Measurements from ENCODE around the gene ZNF774.
A peak's percentile ranks its signal among the peaks of the same experiment; 100 is the strongest.

ZNF774 gene

DNA sequence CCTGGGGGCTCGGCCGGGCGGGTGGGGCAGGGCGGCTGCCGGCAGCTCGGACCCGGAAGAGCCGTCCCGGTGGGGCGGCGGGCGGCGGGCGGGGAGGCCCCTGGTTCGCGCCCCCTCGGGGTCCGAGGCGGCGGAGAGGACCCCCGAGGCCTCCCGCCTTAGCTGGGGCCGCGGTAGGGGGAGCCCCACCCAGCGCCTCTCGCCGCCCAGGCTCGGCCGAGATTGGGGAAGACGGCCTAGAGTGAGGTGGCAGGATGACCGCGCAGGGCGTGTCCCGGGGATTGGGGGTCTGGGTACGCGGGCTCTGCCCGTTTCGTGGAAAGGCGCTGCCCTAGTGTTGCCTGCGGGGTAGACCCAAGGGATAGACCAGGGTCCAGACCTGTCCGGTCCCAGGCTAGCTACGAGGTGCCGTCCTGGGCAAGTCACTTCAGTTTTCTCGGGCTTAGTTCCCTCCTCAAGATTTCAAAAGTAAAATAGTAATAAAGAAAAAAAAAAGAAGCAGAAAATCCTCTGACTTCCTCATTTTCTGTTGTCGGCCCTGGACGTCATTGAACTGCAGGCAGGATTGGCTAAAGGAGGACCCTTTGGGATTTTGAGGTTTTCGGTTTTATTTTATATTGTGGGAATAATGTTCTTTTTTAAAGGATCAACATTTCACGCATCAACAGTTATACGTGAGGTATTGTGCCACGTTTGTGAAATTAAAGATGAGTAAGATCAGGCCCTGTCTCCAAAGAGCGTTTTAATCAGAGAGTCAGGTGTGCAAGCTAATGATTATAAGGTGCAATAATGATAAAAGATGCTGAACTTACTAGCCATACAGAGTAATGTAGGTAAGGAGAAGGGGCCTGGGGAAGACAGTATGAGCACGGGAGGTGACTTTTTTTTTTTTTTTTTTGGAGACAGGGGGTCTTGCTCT, 36.6 kb downstream of the ZNF774 start:
- H3K9me3 Mint-ChIP-seq: no peaks in the 10 kb centered on the region

DNA sequence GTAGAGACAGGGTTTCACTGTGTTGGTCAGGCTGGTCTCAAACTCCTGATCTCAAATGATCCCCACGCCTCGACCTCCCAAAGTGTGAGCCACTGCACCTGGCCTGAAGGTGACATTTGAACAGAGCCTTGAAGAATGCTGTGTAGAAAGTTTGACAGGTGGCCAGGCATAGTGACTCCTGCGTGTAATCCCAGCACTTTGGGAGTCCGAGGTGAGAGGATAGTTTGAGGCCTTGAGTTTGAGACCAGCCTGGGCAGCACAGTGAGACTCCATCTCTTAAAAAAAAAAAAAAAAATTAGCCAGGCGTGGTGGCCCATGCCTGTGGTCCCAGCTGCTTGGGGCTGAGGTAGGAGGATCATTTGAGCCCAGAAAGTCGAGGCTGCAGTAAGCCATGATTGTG, 37.4 kb downstream of the ZNF774 start:
- Mint-ChIP-seq H3K4me3 (peak overlapping the region; percentile 88), H3K27me3 (ENCODE audit: low read depth) (no peaks in the 10 kb centered on the region), H3K4me1 (ENCODE audit: low read depth) (peaks cover 47% of the 10 kb centered on the region), H3K27ac (peak overlapping the region; percentile 87), H3K36me3 (ENCODE audit: low read depth) (peaks cover 43% of the 10 kb centered on the region), H3K9me3 (no peaks in the 10 kb centered on the region)
- no peak for DNase-seq (ENCODE audit: low spot score)

More for the DNA sequence above, 36.6 kb downstream of the ZNF774 start:
- H3K4me3 Mint-ChIP-seq: peak overlapping the region; percentile 93
- H3K27me3 Mint-ChIP-seq (ENCODE audit: low read depth): no peaks in the 10 kb centered on the region
- peak overlapping the region; percentile 98 for H3K27ac Mint-ChIP-seq
- DNase-seq (ENCODE audit: low spot score): peak; percentile 62
- H3K36me3 Mint-ChIP-seq (ENCODE audit: low read depth): peaks cover 39% of the 10 kb centered on the region
- H3K4me1 Mint-ChIP-seq (ENCODE audit: low read depth): peaks cover 46% of the 10 kb centered on the region

DNA sequence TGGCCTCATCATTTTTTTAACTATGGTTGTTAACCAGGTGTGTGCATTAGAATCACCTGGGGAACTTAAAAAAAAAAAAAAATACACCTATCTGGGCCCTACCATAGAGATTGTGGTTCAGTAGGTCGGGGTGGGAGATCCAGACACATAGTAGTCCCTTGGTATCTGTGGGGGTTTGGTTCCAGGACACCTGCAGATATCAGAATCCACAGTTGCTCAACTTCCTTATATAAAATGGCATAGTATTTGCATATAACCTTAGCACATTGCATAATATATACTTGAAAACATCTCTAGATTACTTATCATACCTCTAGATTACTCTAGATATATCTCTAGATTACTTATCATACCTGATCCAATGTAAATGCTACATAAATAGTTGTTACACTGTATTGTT, 41.0 kb downstream of the ZNF774 start:
- no peak for DNase-seq (ENCODE audit: low spot score)
- Mint-ChIP-seq H3K27me3 (ENCODE audit: low read depth) (no peaks in the 10 kb centered on the region), H3K4me3 (no peak overlapping the region), H3K27ac (no peak overlapping the region), H3K36me3 (ENCODE audit: low read depth) (peaks cover 55% of the 10 kb centered on the region), H3K9me3 (no peaks in the 10 kb centered on the region), H3K4me1 (ENCODE audit: low read depth) (peaks cover 49% of the 10 kb centered on the region)

DNA sequence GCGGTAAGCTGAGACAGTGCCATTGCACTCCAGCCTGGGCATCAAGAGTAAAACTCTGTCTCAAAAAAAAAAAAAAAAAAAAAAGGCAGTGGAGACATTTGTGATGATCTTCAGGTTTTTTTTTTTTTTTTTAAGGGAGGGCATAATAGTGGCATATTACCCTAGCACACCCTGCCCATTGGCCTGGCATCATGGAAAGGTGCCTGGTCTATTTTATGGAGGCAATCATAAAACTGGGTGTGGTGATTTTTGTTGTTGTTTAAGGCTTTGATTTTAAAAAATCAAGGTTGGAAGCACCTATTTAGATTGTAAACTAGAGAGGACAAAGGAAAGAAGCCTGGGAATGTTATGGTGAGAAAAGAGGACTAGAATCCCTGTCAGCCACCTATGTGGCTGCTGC, 42.0 kb downstream of the ZNF774 start:
- peaks cover 48% of the 10 kb centered on the region for H3K4me1 Mint-ChIP-seq (ENCODE audit: low read depth)
- no peak overlapping the region for H3K27ac Mint-ChIP-seq
- no peaks in the 10 kb centered on the region for H3K9me3 Mint-ChIP-seq
- H3K27me3 Mint-ChIP-seq (ENCODE audit: low read depth): no peaks in the 10 kb centered on the region
- H3K4me3 Mint-ChIP-seq: no peak overlapping the region
- H3K36me3 Mint-ChIP-seq (ENCODE audit: low read depth): peaks cover 53% of the 10 kb centered on the region
- no peak for DNase-seq (ENCODE audit: low spot score)

DNA sequence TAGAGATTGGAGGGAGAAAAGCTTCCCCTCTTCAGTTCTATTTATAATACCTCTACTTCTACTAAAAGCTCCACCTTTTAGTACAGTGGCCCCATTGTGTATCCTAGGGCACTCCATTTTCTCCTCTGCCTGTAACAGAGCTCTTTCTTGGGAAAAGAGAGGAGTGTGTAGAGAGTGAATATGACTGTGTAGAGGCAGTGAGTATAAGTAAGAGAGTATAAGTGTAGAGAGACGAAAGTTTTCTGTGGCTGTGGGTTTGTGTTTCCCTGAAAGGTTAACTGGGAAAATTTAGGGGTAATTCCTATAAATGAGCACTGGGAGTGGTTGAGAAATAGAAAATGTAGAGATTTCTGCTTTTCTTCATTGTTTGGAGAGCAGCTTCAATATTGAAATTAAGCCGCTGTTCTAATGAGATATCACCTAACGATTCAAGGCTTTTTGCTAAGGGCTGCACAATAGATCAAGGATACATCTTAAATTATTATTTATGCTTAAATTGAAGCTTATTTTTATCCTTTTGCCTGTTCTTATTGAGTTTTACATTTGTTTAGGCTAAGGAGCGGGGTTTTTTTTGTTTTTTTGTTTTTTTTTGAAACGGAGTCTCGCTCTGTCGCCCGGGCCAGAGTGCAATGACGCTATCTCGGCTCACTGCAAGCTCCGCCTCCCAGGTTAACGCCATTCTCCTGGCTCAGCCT, 42.8 kb downstream of the ZNF774 start:
- Mint-ChIP-seq H3K4me1 (ENCODE audit: low read depth) (peaks cover 46% of the 10 kb centered on the region), H3K4me3 (no peak overlapping the region), H3K9me3 (no peaks in the 10 kb centered on the region), H3K36me3 (ENCODE audit: low read depth) (peaks cover 49% of the 10 kb centered on the region), H3K27me3 (ENCODE audit: low read depth) (no peaks in the 10 kb centered on the region), H3K27ac (no peak overlapping the region)
- DNase-seq (ENCODE audit: low spot score): no peak

DNA sequence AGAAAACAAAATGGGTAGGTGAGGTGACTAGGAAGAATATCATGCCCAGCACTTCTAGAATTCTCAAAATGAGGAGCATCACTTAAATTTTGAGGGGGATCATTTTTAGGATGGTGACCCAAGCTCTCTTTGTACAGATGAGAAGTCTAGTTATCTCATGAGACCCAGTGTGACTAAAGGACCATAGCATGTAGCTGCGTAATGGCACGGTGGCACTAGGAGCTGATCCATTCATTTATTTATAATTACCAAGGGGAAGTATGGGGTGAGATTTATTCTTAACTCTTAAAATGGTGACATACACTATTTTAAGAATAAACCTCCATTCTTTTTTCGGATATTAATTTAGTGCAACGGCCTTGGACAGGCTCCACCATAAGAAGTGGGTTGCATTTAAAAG, 44.2 kb downstream of the ZNF774 start:
- peaks cover 37% of the 10 kb centered on the region for H3K36me3 Mint-ChIP-seq (ENCODE audit: low read depth)
- no peak for DNase-seq (ENCODE audit: low spot score)
- no peaks in the 10 kb centered on the region for H3K9me3 Mint-ChIP-seq
- no peak overlapping the region for H3K4me3 Mint-ChIP-seq
- H3K27me3 Mint-ChIP-seq (ENCODE audit: low read depth): no peaks in the 10 kb centered on the region
- H3K4me1 Mint-ChIP-seq (ENCODE audit: low read depth): peaks cover 47% of the 10 kb centered on the region
- peak overlapping the region; percentile 37 for H3K27ac Mint-ChIP-seq

DNA sequence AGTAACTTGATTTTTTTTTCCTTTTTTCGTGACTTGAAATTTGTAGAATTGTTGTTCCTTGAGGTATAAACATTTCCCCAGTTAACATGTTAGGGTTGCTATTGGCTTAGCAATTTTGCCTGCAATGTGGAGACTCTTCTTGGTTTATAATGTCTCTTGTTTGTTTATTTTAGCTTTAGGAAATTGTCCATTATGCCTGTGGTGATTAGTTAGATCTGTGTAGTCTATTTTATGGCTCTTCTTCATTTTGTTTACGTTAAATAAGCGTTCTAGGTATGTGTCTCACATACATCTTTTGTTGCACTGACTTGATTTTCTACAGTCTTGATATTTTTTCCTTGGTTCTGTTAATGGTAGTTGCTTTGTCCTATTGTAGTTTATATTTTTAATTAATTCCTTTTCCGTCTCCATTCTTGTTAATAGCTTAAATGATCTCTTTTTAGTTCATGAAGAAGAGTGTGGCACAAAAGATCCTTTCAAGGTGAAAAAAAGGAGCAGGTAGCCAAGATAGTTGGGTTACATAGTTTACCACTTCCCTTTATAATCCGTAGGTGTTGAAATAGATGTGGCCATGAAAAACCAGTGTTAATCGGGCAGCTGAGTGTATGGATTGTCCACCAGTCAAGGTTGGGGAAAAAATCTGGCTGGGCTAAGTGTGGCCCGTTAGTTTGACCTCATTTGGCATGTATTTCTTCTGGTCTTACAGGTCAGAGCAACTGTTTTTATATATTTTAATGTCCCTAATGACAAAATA, 48.1 kb downstream of the ZNF774 start:
- Mint-ChIP-seq H3K4me3 (peak overlapping the region; percentile 79), H3K27me3 (ENCODE audit: low read depth) (no peaks in the 10 kb centered on the region), H3K4me1 (ENCODE audit: low read depth) (peaks cover 47% of the 10 kb centered on the region), H3K27ac (peak overlapping the region; percentile 95), H3K9me3 (no peaks in the 10 kb centered on the region), H3K36me3 (ENCODE audit: low read depth) (peaks cover 28% of the 10 kb centered on the region)
- no peak for DNase-seq (ENCODE audit: low spot score)

DNA sequence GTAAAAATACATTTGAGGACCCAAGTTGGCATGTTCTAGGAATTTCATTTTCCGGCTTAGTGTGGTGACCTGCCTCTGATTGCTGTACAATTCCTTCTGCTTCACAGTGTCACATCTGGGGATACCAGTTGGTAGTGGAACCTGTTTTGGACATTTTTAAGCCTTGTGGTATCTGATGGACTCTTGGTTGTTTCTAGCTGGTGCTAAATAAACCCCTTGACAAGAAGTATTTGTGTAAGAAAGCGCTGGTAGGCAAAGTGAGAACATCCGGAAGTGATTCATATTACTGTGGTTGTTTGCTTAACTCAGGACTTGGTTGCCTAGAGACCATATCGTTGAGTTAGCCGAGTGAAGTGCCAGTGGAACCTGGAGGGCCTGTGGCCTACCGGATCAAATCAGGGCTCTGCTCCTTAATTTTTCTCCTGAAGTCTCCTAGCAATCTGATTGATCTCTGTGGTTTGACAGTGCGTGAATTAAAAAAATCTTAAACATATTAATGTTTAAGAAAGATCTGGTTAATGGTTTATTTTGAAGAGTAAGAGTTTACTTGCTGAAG, 48.8 kb downstream of the ZNF774 start:
- Mint-ChIP-seq H3K4me1 (ENCODE audit: low read depth) (peaks cover 49% of the 10 kb centered on the region), H3K27me3 (ENCODE audit: low read depth) (no peaks in the 10 kb centered on the region), H3K9me3 (no peaks in the 10 kb centered on the region), H3K36me3 (ENCODE audit: low read depth) (peaks cover 25% of the 10 kb centered on the region), H3K27ac (peak overlapping the region; percentile 95), H3K4me3 (peak overlapping the region; percentile 79)
- peak; percentile 70 for DNase-seq (ENCODE audit: low spot score)

DNA sequence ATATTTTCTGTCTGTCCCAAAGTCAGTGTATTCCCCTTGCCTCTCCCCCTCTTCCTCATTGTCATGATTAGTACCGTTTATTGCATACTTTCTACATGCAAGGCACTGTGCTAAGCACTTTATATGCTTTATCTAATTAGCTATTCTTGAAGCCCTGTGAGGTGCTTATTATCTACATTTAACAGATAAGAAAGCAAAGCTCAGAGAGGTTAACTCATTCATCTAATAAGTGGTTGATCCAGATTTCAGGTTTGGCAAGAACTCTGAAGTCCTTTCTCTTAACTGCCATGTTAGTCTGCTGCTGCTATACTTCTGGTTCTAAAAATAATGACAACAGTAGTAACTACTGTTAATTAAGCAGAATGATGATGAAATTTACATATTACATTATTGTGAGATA, 49.4 kb downstream of the ZNF774 start:
- H3K4me1 Mint-ChIP-seq (ENCODE audit: low read depth): peaks cover 50% of the 10 kb centered on the region
- DNase-seq (ENCODE audit: low spot score): no peak
- H3K9me3 Mint-ChIP-seq: no peaks in the 10 kb centered on the region
- peaks cover 20% of the 10 kb centered on the region for H3K36me3 Mint-ChIP-seq (ENCODE audit: low read depth)
- H3K27ac Mint-ChIP-seq: peak overlapping the region; percentile 95
- H3K4me3 Mint-ChIP-seq: peak overlapping the region; percentile 79
- no peaks in the 10 kb centered on the region for H3K27me3 Mint-ChIP-seq (ENCODE audit: low read depth)

DNA sequence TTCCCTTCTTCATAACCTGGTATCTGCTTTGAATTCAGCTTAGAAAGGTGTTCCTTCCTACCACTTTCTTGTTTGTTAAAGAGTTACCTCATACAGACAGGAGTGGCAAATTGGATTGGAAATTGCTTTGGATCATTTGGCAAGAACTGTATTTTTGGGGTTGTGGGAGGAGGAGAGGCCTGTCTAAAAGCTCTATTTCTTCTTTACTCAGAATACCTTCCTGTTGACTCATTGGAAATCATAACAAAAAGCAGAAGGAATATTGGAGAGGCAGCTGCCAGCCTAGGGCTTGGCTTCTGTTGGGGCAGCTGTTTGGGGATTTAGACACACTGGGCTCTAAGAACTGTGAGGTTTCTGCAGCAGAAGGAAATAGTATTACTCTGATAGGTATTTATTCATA, 50.1 kb downstream of the ZNF774 start:
- Mint-ChIP-seq H3K27me3 (ENCODE audit: low read depth) (no peaks in the 10 kb centered on the region), H3K4me3 (peak overlapping the region; percentile 79), H3K4me1 (ENCODE audit: low read depth) (peaks cover 57% of the 10 kb centered on the region), H3K36me3 (ENCODE audit: low read depth) (peaks cover 19% of the 10 kb centered on the region), H3K9me3 (no peaks in the 10 kb centered on the region), H3K27ac (peak overlapping the region; percentile 95)
- DNase-seq (ENCODE audit: low spot score): no peak

DNA sequence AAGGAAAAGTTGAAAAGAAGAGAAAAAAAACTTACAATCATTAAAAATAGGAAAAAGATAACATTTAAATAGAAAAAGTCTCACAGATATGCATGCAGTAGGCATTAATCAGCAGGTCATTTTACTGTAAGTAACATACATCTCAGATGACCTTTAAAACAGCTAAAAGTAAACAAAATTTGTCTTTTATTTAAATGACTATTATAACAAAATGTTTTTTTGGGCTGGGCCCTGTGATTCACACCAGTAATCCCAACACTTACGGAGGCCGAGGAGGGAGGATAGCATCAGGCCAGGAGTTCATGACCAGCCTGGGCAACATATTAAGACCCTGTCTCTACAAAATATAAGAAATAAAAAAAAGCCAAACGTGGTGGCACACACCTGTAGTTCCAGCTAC, 50.7 kb downstream of the ZNF774 start:
- Mint-ChIP-seq H3K4me3 (no peak overlapping the region), H3K27me3 (ENCODE audit: low read depth) (no peaks in the 10 kb centered on the region), H3K4me1 (ENCODE audit: low read depth) (peaks cover 60% of the 10 kb centered on the region), H3K9me3 (no peaks in the 10 kb centered on the region), H3K27ac (no peak overlapping the region), H3K36me3 (ENCODE audit: low read depth) (peaks cover 19% of the 10 kb centered on the region)
- no peak for DNase-seq (ENCODE audit: low spot score)

DNA sequence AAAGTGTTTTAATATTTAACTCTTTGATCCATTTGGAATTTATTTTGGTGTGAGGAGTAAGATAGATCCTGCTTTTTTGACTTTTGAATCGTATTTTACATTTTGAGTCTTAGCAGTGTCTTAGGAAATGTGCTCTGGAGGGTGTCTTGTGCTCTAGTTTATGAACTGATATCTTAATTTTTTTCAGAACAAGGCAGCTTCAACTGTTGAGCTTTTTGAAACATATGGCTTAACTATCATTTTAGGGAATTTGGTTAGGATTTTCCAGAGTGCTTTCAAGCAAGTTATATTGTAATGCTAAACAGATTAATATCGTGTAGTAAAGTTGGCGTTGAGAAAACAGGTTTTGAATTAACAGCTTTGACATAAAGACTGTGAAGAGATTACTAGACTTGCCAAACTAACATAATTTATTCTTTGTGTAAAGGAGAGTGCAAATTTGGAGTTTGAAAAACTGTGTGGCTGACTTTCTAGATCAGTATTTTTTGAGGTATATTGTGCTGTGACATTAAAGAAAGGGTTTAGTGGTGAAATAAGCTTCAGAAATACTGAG, 53.0 kb downstream of the ZNF774 start:
- peaks cover 33% of the 10 kb centered on the region for H3K36me3 Mint-ChIP-seq (ENCODE audit: low read depth)
- H3K27me3 Mint-ChIP-seq (ENCODE audit: low read depth): no peaks in the 10 kb centered on the region
- peaks cover 66% of the 10 kb centered on the region for H3K4me1 Mint-ChIP-seq (ENCODE audit: low read depth)
- no peak overlapping the region for H3K4me3 Mint-ChIP-seq
- DNase-seq (ENCODE audit: low spot score): no peak
- H3K9me3 Mint-ChIP-seq: peaks cover 4% of the 10 kb centered on the region
- H3K27ac Mint-ChIP-seq: no peak overlapping the region

DNA sequence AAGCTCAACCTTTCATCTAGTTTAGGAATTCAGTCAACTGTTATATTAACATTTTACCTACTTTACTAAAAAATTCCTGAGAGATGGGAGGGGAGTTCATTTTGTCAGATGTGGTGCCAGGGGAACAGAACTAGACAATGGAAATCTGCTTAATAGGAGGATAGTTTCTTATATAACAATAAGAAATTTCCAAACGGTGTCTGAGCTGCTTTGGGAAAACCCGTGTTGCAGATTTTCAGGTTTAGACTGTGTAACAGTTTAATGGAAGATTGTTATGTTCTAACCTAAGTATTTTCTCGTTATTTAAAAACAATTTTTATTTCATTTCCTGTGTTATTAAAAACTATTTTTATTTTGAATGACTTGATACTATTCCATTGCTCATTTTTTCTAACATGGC, 55.3 kb downstream of the ZNF774 start:
- DNase-seq (ENCODE audit: low spot score): no peak
- peak overlapping the region; percentile 43 for H3K4me3 Mint-ChIP-seq
- H3K4me1 Mint-ChIP-seq (ENCODE audit: low read depth): peaks cover 51% of the 10 kb centered on the region
- no peaks in the 10 kb centered on the region for H3K27me3 Mint-ChIP-seq (ENCODE audit: low read depth)
- peaks cover 36% of the 10 kb centered on the region for H3K36me3 Mint-ChIP-seq (ENCODE audit: low read depth)
- peak overlapping the region; percentile 75 for H3K27ac Mint-ChIP-seq
- peaks cover 4% of the 10 kb centered on the region for H3K9me3 Mint-ChIP-seq

Data from T-helper 2 cell treated with Interferon-gamma antibody and Interleukin-4, amounts not matched to agents 5 μg/mL and 100 μg/mL, for 36 hours (primary cell).